Activated T-cell treated with anti-CD3 and anti-CD28 coated beads, Interleukin-2, amount 50 U/mL, for 1 hour (primary cell): ENCODE data around the gene DGKE.
A peak's percentile ranks its signal among the peaks of the same experiment; 100 is the strongest.

ENCODE experiments used
- DNase-seq: peaks from one replicate; pipeline ENCODE4 v3.0.0-alpha.2; 2020

DGKE gene

DNA sequence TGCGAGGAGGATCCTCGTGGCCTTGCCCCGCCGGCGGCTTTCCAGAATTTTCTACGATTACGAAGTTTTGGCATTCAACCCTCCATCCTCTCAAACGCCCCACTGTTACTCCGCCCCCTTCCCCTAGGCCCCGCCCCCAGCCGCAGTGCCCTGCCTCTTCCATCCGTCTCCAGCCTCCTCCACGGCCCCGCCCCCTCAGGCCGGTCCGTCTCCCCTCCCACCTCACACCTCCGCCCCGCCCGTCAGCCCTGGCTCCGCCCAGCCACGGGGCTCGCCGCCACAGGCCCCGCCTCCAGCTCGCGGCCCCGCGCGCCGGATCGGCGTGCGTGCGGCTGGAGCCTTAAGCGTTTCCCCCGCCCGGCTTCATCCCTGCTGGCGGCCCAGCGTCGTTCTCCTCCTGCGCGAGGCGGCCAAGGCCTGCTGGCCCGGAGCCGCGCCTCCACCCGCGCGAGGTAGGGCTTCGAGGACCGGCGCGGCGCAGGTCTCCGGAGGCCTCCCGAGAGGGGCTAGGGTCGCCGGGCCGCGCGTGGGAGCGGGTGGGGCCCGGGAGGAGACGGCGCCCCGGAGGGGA, at the start of gene DGKE, which contains the start of gene C17orf67:
Gene DGKE, plus strand, starts transcription at position 343 of the 571 bp plus-strand sequence. CDS start 645 bp downstream, outside the sequence.
Gene C17orf67, minus strand, starts transcription at position 112 of the 571 bp plus-strand sequence. CDS start 18,110 bp downstream, outside the sequence.
- DNase-seq: peak; percentile 99

- DNase-seq: no peak
These were observed 48.5 kb upstream of the DGKE start for GRCh38 chr17:56785405-56785804.

DNA sequence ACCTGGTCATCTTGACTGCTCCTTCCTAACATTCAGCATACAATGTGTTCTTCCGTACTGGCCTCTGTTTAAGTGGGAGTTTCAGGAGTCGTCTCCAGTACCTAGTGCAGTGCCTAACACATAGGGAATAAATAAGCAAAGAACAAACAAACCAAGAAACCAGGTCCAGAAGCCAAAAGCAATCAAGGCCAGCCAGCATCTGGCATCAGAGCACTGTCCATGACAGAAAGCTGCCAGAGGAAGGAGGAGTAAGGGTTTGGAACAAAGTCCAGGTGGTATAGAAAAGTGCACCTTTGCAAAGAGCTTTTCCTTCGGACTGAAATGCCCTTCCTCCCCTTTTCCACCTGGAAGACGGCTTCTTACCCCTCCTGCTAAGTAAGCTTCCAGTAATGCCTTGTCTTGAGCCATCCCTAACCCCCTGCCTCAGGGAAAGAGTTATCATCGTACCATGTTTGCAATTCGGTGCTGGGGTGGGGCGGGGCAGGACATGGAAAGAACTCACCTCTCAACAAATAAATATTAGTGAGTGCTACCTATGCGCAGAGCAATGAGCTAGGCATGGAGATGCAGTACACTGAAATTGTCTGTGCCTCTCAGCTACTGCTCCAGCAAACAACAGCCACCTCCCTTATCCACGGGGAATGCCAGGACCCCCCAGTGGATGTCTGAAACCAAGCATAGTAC, 47.8 kb upstream of the DGKE start:
- DNase-seq: no peak

DNA sequence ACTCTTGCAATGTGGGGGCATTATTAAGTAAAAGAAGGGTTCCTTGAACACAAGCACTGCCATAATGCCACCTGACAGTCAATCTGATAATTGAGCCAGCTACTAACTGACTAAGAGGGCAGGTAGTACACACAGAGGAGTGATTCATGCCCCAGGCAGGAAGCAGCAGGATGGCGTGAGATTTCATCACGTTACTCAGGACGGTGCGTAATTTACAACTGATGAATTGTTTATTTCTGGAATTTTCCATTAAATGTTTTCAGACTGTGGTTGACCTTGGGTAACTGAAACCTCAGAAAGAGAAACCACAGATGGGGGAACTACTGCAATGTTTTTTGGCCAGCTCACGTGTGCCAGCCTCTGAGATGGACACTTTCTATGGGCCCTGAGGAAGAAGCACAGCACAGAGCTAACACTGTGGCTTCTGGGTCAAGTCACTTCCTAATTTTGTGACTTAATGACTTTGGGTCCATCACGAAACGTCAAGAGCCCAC, 46.9 kb upstream of the DGKE start:
- no peak for DNase-seq

GRCh38 chr17:56792267-56792666, 41.7 kb upstream of the DGKE start:
- no peak for DNase-seq

DNA sequence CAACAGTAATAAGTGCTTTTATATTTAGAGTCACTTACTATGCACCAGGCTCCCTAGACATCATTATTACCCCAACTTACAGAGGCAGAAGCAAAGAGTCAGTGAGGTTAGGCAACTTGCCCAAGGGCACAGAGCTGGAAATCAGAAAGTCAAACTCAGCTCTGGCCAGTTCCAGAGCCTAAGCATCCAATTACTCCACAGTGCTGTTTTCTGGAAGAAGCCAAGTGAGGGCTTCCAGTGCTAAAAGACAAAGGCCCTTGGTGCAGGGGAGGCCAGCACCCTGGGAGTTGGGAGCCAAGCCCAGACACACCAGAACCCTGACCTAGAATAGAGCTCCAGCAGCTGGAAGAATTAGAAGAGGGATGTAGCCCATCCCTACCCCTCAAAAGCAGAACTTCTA, 40.4 kb upstream of the DGKE start:
- DNase-seq: no peak

DNA sequence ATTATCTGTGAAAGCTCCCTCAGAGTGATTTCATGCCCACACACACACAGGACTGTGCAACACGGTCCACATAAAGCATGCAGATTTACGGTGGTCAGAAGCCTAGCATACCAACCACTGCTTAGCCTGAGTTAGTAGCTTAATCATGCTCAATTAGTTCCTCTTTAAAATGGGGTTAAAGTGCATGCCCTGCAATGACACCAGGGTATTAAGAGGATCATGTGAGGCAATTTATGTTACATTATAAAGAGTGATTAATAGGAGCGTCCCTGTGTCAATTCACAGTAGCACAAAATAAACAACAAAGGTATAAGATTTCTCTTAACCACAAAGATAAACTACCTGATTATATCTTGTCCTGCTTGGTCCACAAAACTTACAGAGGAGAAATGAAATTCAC, 40.0 kb upstream of the DGKE start:
- DNase-seq: no peak

GRCh38 chr17:56795221-56795865, 38.6 kb upstream of the DGKE start:
- DNase-seq: no peak

- no peak for DNase-seq
These were observed 37.4 kb upstream of the DGKE start for GRCh38 chr17:56796536-56796935.

DNA sequence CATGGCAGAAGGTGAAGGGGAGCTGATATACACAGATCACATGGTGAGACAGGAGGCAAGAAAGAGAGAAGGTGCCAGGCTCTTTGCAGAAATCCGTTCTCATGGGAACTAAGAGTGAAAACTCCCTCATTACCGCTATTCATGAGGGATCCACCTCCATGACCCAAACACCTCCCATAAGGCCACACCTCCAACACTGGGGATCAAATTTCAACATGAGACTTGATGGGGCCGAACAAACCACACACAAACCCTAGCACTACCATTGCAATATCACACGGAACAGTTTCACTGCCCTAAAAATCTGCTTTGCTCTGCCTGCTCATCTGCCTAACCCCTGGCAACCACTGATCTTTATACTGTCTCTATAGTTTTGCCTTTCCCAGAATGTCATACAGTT, 35.0 kb upstream of the DGKE start:
- no peak for DNase-seq

GRCh38 chr17:56801459-56802178, 32.3 kb upstream of the DGKE start:
- no peak for DNase-seq

DNA sequence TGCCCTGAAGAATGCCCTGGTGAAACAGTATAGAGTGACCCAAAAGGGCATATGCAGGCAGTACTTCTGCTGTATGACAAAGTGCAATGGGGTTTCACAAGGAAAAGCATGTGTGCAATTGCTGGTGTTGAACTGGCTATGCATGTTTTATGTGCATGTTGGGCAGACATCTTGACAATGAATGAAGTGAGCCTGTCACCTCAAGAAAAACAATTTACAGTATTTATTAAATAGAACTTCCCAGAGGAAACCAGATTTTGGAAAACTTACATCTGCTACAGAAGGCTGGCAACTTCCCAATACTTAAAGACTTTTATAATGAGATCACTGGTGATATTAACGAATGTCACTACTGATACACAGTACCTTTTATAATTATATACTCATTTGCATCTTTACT, 30.9 kb upstream of the DGKE start:
- no peak for DNase-seq

GRCh38 chr17:56804454-56804853, 29.5 kb upstream of the DGKE start:
- no peak for DNase-seq

- no peak for DNase-seq
These were observed 27.0 kb upstream of the DGKE start for GRCh38 chr17:56806949-56807348.

GRCh38 chr17:56807723-56808122, 26.2 kb upstream of the DGKE start:
- DNase-seq: no peak

GRCh38 chr17:56808503-56808902, 25.4 kb upstream of the DGKE start:
- no peak for DNase-seq

GRCh38 chr17:56809106-56809819, 24.7 kb upstream of the DGKE start:
- no peak for DNase-seq

DNA sequence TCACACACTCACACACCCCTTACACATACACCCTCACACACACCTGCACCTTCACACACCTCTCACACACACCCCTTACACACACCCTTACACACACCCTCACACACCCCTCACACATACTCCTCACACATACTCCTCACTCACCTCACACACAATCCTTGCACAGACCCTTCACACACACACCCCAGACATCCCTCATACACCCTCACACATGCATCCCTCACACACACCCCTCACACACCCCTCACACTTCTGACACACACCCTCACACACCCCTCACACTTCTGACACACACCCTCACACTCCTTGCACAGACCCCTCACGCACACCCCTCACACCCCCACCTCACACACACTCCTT, 24.2 kb upstream of the DGKE start:
- DNase-seq: no peak

GRCh38 chr17:56810343-56810742, 23.6 kb upstream of the DGKE start:
- no peak for DNase-seq

DNA sequence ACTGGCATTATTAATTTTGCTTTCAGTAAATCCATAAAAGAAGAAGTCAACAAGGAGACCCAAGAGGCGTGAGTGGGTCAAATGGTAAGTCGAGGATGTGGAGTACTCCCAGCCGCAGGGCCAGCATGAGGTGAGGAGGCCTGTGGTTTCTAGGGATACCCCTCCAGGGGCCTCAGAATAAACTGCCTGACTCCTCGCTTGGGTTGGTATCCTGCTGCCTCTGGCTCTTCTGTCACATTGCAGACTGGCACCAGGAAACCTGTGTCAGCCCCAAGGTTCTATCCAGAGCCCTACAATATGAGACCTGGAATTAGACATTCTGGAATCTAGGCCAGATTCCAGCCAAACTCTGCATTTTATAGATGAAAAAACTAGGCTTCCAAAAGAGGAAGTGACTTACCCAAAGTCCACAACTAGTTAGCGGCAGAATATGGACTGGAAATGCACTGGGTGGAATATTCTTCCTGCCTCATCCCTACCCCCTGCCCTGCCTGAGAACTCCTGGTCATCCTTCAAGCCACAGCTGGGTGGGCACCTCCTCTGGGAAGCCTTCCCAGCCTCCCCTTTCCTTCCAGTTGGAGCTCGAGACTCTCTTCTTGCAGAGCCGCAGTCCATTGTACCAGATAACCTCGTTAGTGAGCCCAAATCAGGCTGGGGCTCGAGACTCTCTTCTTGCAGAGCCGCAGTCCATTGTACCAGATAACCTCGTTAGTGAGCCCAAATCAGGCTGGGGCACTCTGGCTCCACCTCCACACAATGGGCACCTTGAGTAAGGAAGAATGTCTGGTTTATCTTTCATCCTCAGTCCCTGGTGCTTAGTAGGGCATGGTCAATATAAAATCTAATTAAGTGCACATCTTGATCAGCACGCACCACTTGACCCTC, 22.8 kb upstream of the DGKE start:
- no peak for DNase-seq

GRCh38 chr17:56812901-56813388, 21.0 kb upstream of the DGKE start:
- DNase-seq: no peak

GRCh38 chr17:56815711-56816110, 18.2 kb upstream of the DGKE start:
- DNase-seq: no peak
